Stimulated activated CD4-positive, alpha-beta T cell treated with anti-CD3 and anti-CD28 coated beads, TNF-alpha, amount 100 ng/mL, for 4 hours (primary cell): ENCODE measurements around the gene KLHL42.

Experiments
- DNase-seq, 3 experiments: peaks; one replicate each; pipeline ENCODE4 v3.0.0-alpha.2; 2020; ENCODE audit warnings: low read depth in 3 of 3

KLHL42 gene

GRCh38 chr12:27780612-27781408 lies 777 bp downstream of the KLHL42 start:
- DNase-seq: peak in 2 of 3 experiments; percentile 2 to 6

- no peak for DNase-seq
Observed at GRCh38 chr12:27781680-27782079, 1.6 kb downstream of the KLHL42 start.

- no peak for DNase-seq
Observed at GRCh38 chr12:27782481-27782880, 2.4 kb downstream of the KLHL42 start.

- DNase-seq: no peak
Observed at GRCh38 chr12:27785882-27786570, 6.0 kb downstream of the KLHL42 start.

- DNase-seq: no peak
Observed at GRCh38 chr12:27787559-27787958, 7.5 kb downstream of the KLHL42 start.

GRCh38 chr12:27790179-27790578 lies 10.1 kb downstream of the KLHL42 start:
- no peak for DNase-seq

GRCh38 chr12:27794818-27795584 lies 15.0 kb downstream of the KLHL42 start:
- DNase-seq: no peak

- DNase-seq: no peak
Observed at GRCh38 chr12:27796128-27796527, 16.1 kb downstream of the KLHL42 start.

GRCh38 chr12:27797301-27798025 lies 17.4 kb downstream of the KLHL42 start:
- no peak for DNase-seq

GRCh38 chr12:27800819-27801218 lies 20.8 kb downstream of the KLHL42 start:
- no peak for DNase-seq

- DNase-seq: no peak
Observed at GRCh38 chr12:27801630-27802029, 21.6 kb downstream of the KLHL42 start.

- no peak for DNase-seq
Observed at GRCh38 chr12:27802511-27802910, 22.5 kb downstream of the KLHL42 start.

- no peak for DNase-seq
Observed at GRCh38 chr12:27802936-27803335, 22.9 kb downstream of the KLHL42 start.

GRCh38 chr12:27805238-27805637 lies 25.2 kb downstream of the KLHL42 start:
- DNase-seq: no peak

- DNase-seq: no peak
Observed at GRCh38 chr12:27806259-27806658, 26.2 kb downstream of the KLHL42 start.

- DNase-seq: no peak
Observed at GRCh38 chr12:27807063-27807703, 27.1 kb downstream of the KLHL42 start.

GRCh38 chr12:27808841-27809240 lies 28.8 kb downstream of the KLHL42 start:
- DNase-seq: no peak

- DNase-seq: no peak
Observed at GRCh38 chr12:27810756-27811155, 30.7 kb downstream of the KLHL42 start.

GRCh38 chr12:27812502-27812901 lies 32.5 kb downstream of the KLHL42 start:
- no peak for DNase-seq

- no peak for DNase-seq
Observed at GRCh38 chr12:27814411-27814810, 34.4 kb downstream of the KLHL42 start.

- DNase-seq: no peak
Observed at GRCh38 chr12:27814851-27815591, 35.0 kb downstream of the KLHL42 start.
